ENCODE results near the gene ZFYVE19. TPM values are rescaled to one million over a fixed set of nuclear protein-coding genes. Genes with fewer than 3 reads are reported as not detected.
A peak's percentile ranks its signal among the peaks of the same experiment; 100 is the strongest.

Gene ZFYVE19
- total RNA-seq, 1 experiment from 2014 or later: 19.2 TPM

GRCh38 chr15:40769274-40770146 lies 37.4 kb upstream of the ZFYVE19 start, which contains the start of gene C15orf62:
TSS of gene C15orf62 (plus strand) at chr15:40769980. CDS start at chr15:40770496, 516 bp downstream.
- Mint-ChIP-seq H3K4me3 (ENCODE audit: unreplicated experiment) (peak within 1 kb of the TSS; percentile 64), H3K4me1 (ENCODE audit: insufficient read depth, unreplicated experiment) (peaks cover 48% of the 10 kb centered on the region), H3K9me3 (ENCODE audit: unreplicated experiment) (no peaks in the 10 kb centered on the region), H3K27me3 (ENCODE audit: insufficient read depth, unreplicated experiment) (no peaks in the 10 kb centered on the region), H3K27ac (ENCODE audit: low read depth, unreplicated experiment) (peak within 1 kb of the TSS; percentile 84), H3K36me3 (ENCODE audit: insufficient read depth, unreplicated experiment) (peaks cover 62% of the 10 kb centered on the region)
- ChIA-PET POLR2A (interaction anchor here (0.6 to 3.1 kb wide), 25 partner anchors 7 to 676 kb away, joined by 3 to 30 read pairs (median 5); partner anchors contain the start of genes DNAJC17, RAD51, RPUSD2 and SPINT1), CTCF (interaction anchor here (0.6 to 1.9 kb wide), 18 partner anchors 8 to 251 kb away, joined by 3 to 11 read pairs (median 3); partner anchors contain the start of gene RHOV)
- BruUV-seq (replicated peaks): no TSS peak
- intact Hi-C loops (cut with micrococcal nuclease): loop anchor here (2.0 to 10.0 kb wide), 2 partner anchors 23 to 175 kb away; partner anchors contain the start of gene KNL1
- TF ChIP-seq CTCF (IDR thresholded peaks at IDR 0.05; ENCODE audit: unreplicated experiment): no peak
- peak; percentile 96 for DNase-seq (ENCODE audit: unreplicated experiment)

- Mint-ChIP-seq H3K27ac (ENCODE audit: low read depth, unreplicated experiment) (peak overlapping the region; percentile 84), H3K4me1 (ENCODE audit: insufficient read depth, unreplicated experiment) (peaks cover 45% of the 10 kb centered on the region), H3K27me3 (ENCODE audit: insufficient read depth, unreplicated experiment) (no peaks in the 10 kb centered on the region), H3K4me3 (ENCODE audit: unreplicated experiment) (peak overlapping the region; percentile 64), H3K9me3 (ENCODE audit: unreplicated experiment) (no peaks in the 10 kb centered on the region), H3K36me3 (ENCODE audit: insufficient read depth, unreplicated experiment) (peaks cover 69% of the 10 kb centered on the region)
- no peak for TF ChIP-seq CTCF (IDR thresholded peaks at IDR 0.05; ENCODE audit: unreplicated experiment)
- POLR2A ChIA-PET: interaction anchor here (0.7 to 3.1 kb wide), 20 partner anchors 8 to 201 kb away, joined by 3 to 30 read pairs (median 5); partner anchors contain the start of genes DNAJC17, RPUSD2, SPINT1 and VPS18
- CTCF ChIA-PET: interaction anchor here (0.6 to 1.7 kb wide), 15 partner anchors 9 to 252 kb away, joined by 3 to 12 read pairs (median 4); no protein-coding TSS in a partner anchor
- intact Hi-C loops (cut with micrococcal nuclease): no loop called here
- DNase-seq (ENCODE audit: unreplicated experiment): no peak
- TSS peak; percentile 48 for BruUV-seq (replicated peaks)
Observed at GRCh38 chr15:40770147-40770721, 36.7 kb upstream of the ZFYVE19 start.

- TF ChIP-seq CTCF (IDR thresholded peaks at IDR 0.05; ENCODE audit: unreplicated experiment): no peak
- POLR2A ChIA-PET: interaction anchor here (1.0 to 3.1 kb wide), 5 partner anchors 23 to 207 kb away, joined by 3 to 30 read pairs (median 12); partner anchors contain the start of genes CCDC32, RAD51 and SPINT1
- peaks cover 71% of the 10 kb centered on the region for H3K36me3 Mint-ChIP-seq (ENCODE audit: insufficient read depth, unreplicated experiment)
- peak overlapping the region; percentile 29 for H3K4me3 Mint-ChIP-seq (ENCODE audit: unreplicated experiment)
- CTCF ChIA-PET: interaction anchor here (0.7 to 0.9 kb wide), 2 partner anchors 11 to 87 kb away, joined by 4 to 12 read pairs; no protein-coding TSS in a partner anchor
- no peak for DNase-seq (ENCODE audit: unreplicated experiment)
- peaks cover 36% of the 10 kb centered on the region for H3K4me1 Mint-ChIP-seq (ENCODE audit: insufficient read depth, unreplicated experiment)
- no peaks in the 10 kb centered on the region for H3K27me3 Mint-ChIP-seq (ENCODE audit: insufficient read depth, unreplicated experiment)
- H3K9me3 Mint-ChIP-seq (ENCODE audit: unreplicated experiment): no peaks in the 10 kb centered on the region
- intact Hi-C loops (cut with micrococcal nuclease): no loop called here
- no peak overlapping the region for H3K27ac Mint-ChIP-seq (ENCODE audit: low read depth, unreplicated experiment)
- no TSS peak for BruUV-seq (replicated peaks)
Observed at GRCh38 chr15:40771242-40771641, 35.6 kb upstream of the ZFYVE19 start.
